HG03520 (cell line): ENCODE results near the gene ABHD17B.
A peak's percentile ranks its signal among the peaks of the same experiment; 100 is the strongest.

Experiments used
- ATAC-seq: cut with Tn5 transposase; IDR thresholded peaks from one replicate; pipeline ENCODE4 v1.9.1; 2021; ENCODE audit warnings: mild to moderate bottlenecking, moderate library complexity; ENCODE audit not compliant: unreplicated experiment

Gene ABHD17B

GRCh38 chr9:71879644-71880174 lies 31.3 kb downstream of the ABHD17B start:
- no peak for ATAC-seq

DNA sequence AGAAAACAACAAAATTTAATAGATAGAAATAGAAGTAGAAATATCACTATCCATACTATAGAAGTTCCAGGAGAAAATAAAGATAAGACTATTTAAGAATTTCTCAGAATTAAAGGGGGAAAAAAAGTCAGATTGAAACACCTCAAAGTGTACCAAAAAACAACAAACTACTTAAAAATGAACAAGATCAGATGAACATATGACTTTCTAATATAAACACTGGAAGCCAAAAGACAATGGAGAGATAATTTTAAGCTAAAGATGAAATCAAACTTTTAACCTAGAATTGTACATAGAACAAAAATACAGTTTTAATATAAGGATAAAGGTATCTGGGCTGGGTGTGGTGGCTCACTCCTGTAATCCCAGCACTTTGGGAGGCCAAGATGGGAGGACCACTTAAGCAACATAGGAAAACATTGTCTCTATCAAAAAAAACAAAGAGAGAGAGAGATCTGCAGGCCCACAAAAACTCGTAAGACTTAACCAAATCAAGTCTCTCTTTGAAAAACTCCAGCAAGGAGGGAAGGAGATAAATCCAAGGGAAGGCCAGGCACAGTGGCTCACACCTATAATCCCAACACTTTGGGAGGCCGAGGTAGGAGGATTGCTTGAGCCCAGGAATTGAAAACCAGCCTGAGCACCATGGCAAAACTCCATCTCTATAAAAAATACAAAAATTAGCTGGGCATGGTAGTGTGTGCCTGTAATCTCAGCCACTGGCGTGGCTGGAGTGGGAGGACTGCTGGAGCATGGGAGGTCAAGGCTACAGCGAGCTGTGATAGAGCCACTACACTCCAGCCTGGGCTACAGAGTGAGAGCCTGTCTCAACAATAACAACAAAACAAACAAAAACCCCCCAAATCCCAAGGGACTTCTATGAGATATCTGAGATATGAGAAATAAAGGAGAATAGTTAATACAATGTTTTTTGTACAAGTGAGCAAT lies 32.4 kb downstream of the ABHD17B start:
- no peak for ATAC-seq

- ATAC-seq, result no peak
Observed at GRCh38 chr9:71876829-71877228, 34.2 kb downstream of the ABHD17B start.

DNA sequence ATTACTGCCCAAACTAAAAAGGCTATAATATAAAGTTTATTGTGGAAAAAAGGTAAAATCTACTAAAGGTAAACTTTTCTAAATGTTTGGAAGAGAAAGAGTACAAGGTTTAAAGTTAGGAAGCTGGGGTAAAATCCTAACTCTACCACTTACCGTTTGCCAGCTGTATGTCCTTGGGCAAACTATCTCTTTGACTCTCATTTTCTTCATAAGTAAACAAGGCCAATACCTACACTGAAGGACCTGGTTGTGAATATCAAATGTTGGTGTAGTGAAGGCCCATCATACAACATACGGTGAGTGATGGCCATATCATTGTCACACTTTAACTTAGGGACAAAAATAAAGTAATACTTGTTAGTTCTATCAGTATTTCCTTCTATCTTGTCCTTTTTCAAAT lies 34.9 kb downstream of the ABHD17B start:
- ATAC-seq, result no peak

- ATAC-seq, result no peak
Observed at GRCh38 chr9:71875345-71875744, 35.6 kb downstream of the ABHD17B start.

DNA sequence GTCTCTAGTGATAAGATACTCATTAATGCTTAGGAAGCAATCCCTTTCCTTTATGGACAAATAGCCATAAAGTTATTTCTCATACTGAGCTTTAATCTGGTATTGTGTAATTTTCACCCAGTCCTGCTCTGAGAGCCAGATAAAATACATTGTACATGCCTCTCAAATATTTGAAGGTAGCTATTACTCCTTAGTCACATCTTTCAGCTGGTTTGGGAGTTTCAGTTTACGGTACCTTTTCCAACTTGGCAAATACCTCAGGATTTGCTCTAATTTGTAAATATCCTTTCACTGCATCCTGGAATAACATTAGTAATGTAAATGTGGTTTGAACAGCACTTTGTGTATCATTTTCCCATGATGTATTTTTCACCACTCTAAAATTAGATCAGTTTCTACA lies 47.4 kb downstream of the ABHD17B start:
- ATAC-seq, result no peak

GRCh38 chr9:71861618-71862017 lies 49.4 kb downstream of the ABHD17B start:
- ATAC-seq, result no peak

DNA sequence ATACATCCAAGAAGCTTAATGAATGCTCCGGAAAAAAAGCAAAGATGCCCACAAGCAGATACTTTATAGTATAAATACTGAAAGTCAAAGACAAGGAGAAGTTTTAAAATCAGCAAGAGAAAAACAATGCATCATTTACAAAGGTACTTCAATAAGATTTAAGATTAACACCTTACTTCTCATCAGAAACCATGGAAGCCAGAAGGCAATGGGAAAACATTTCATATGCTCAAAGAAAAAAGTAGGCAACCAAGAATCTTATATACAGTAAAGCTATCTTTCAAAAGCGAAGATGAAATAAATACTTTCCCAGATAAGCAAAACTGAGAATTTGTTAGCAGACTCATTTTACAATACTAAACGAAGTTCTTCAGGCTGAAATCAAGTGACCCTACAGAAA lies 51.1 kb downstream of the ABHD17B start:
- ATAC-seq, result no peak

GRCh38 chr9:71858812-71859211 lies 52.2 kb downstream of the ABHD17B start:
- peak; percentile 78 for ATAC-seq

- no peak for ATAC-seq
Observed at GRCh38 chr9:71858102-71858798, 52.7 kb downstream of the ABHD17B start.

- ATAC-seq, result no peak
Observed at GRCh38 chr9:71857159-71857558, 53.8 kb downstream of the ABHD17B start.

DNA sequence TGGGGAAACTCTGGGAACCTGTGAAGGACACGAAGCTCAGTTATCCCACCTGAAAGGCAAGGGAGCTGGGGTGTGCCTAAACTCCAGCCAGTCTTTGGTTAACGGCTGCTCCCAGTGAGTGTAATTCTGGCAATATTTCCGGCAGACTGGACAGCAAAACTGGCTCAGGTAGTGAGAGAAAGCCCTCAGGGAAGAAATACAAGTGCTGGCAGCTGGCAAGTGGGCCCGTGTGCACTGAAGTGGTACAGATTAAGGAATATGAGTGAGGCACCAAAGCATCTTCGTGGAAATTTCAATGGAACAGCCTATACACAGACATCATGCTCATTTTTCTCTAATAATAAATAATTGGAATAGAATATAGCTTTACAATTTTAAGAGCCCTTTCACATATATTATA lies 56.2 kb downstream of the ABHD17B start:
- no peak for ATAC-seq

- ATAC-seq, result no peak
Observed at GRCh38 chr9:71853084-71853483, 57.9 kb downstream of the ABHD17B start.

DNA sequence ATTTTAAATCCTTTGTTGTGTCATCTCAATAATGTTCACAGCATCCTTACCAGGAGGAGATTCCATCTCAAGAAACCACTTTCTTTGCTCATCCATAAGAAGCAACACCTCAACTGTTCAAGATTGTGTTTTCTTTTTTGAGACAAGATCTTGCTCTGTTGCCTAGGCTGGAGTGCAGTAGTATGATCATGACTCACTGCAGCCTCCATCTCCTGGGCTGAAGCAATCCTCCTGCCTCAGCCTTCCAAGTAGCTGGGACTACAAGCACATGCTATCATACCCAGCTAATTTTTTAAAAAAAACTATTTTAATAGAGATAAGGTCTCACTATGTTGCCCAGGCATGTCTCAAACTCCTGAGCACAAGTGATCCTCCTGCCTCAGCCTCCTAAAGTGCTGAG lies 60.0 kb downstream of the ABHD17B start:
- ATAC-seq, result no peak

- ATAC-seq, result no peak
Observed at GRCh38 chr9:71847892-71848291, 63.1 kb downstream of the ABHD17B start.

DNA sequence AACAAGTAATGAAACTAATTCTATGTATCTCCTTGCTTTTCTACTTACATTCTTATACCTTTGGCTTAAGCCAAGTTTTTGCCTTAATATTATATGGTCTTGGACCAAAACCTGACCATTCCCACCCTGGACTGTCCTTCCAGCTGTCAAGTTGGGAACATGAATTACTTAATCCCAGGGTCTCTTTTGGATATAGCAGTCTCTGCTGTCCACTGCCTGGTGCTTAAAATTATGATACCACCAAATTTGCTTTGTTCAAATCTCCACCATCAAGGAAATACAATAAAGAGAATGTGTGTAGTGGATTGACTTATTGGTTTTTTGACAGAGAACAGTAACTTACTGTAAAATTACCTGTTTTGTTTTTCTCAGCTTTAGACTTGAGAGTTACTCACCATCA lies 66.2 kb downstream of the ABHD17B start:
- ATAC-seq, result no peak

GRCh38 chr9:71839668-71840067 lies 71.3 kb downstream of the ABHD17B start:
- ATAC-seq, result no peak

DNA sequence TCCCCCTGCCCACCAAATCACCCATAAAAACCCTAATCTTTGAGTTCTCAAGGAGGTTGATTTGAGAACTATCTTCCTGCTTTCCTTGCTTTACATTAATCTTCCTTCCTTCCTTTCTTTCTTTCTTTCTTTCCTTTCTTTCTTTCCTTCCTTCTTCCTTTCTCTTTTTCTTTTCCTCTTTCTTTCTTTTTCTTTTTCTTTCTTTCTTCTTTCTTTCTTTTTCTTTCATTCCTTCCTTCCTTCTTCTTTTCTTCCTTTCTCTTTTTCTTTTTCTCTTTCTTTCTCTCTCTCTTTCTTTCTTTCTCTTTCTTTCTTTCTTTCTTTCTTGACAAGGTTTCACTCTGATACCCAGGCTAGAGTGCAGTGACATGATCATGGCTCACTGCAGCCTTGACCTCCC lies 75.4 kb downstream of the ABHD17B start:
- no peak for ATAC-seq

- no peak for ATAC-seq
Observed at GRCh38 chr9:71830929-71831328, 80.1 kb downstream of the ABHD17B start.

- ATAC-seq, result no peak
Observed at GRCh38 chr9:71830153-71830552, 80.8 kb downstream of the ABHD17B start.

DNA sequence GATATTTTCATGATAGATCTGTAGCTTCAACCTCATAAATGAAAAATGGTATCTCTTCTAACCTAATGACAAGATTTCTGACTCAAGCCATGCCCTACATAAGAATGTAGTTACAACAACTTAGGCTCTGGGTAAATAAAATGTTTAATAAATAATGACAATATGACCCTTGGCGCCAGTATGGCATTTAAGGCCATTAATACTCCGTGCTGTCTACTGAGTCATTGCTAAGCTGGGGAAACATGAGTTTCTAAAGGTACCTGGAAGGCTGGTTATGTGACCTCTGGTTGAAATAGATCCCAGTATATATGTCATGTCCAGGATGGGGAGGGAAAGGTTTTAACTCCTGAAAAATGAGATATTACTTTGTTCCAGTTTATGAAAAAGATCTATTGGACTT lies 84.7 kb downstream of the ABHD17B start:
- no peak for ATAC-seq

DNA sequence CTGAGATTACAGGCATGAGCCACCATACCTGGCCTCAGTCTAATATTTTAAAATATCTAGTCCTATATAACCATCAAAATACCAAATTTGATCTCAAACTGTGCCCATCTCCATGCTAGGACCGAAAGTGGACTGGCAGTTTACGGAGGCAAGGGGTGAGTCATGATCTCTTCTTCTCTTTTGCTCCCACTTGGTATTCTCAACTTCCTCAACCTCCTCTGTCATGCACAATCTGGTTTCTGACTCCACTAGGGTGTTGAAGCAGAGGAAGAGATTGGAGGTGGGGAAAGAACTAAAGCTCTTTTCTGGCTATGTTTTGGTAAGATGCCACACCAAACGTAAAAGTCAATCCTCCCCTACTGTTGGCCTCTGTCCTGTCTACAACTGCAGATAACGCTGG lies 86.7 kb downstream of the ABHD17B start:
- ATAC-seq, result no peak
